Activated T-cell treated with anti-CD3 and anti-CD28 coated beads for 4 hours (primary cell): ENCODE measurements around the gene TYW1.
"Not testable (repeated sequence)": the region's sequence is repeated elsewhere in the genome, so short reads cannot be mapped to it uniquely, and the experiment has no call there.

Experiments
- DNase-seq: peaks from one replicate; pipeline ENCODE4 v3.0.0-alpha.2; 2020

Gene TYW1

DNA sequence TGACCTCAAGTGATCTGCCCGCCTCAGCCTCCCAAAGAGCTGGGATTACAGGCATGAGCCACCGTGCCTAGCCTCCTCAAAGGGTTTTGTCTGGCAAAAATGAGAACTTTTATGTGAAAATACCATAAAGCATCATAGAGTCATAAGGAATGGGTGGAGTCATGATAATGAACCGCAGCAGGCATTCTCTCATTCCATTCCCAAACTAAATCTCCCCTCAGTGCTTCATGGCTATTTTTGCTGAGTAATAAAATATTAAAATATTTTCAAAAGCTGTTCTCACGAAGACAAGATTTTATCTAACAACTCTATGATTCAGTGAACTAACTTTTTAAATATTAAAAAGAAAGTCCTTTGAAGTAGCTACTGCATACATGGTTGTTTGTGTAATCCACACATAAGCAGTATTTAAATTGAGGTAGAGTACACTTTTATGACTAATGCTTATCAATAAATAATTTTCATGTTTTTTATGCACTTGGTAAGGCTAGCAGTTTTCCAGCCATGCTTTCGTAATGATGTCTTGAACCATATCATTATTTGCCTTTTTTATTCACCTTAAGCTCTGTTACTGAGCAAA lies 195.6 kb downstream of the TYW1 start:
- not testable (repeated sequence) for DNase-seq

GRCh38 chr7:67192889-67193613 lies 196.4 kb downstream of the TYW1 start:
- DNase-seq, result not testable (repeated sequence)

GRCh38 chr7:67196176-67196575 lies 199.5 kb downstream of the TYW1 start:
- not testable (repeated sequence) for DNase-seq

GRCh38 chr7:67198865-67199526 lies 202.4 kb downstream of the TYW1 start:
- not testable (repeated sequence) for DNase-seq

GRCh38 chr7:67205772-67206171 lies 209.1 kb downstream of the TYW1 start:
- not testable (repeated sequence) for DNase-seq

GRCh38 chr7:67206452-67206851 lies 209.8 kb downstream of the TYW1 start:
- no peak for DNase-seq

DNA sequence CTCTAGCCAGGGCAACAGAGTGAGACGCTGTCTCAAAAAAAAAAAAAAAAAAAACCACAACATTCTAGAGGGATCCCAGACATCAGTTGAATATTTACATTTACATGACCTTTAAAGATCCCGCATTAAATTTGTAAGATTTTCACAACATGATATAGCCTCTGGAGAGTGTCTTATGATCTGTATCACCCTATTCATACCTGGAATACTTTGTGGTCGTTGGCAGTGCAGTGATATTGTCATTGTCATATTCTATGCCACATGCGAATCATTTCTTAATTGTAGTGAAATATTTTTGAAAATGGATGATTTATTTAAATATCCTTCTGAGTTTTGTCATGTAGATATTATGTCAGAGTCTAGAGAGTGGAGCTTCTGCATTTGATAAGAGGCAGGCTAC lies 212.0 kb downstream of the TYW1 start:
- DNase-seq, result not testable (repeated sequence)

- DNase-seq, result no peak
Observed at GRCh38 chr7:67209256-67209655, 212.6 kb downstream of the TYW1 start.

DNA sequence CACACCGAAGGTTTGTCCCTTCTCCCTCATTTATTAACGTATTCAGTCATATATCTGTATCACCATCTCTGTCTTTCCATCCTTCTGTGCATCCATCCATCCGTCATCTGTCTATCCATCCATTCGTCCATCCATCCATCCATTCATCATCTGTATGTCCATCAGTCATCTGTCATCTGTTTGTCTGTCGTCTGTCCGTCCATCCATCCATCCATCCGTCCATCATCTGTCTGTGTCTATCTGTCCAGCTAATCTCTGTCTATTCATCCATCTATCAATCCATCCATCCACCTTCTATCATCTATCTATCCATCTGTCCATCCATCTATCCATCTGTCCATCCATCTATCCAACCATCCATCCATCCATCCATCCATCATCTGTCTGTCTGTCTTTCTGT lies 213.9 kb downstream of the TYW1 start:
- no peak for DNase-seq

GRCh38 chr7:67211650-67212330 lies 215.2 kb downstream of the TYW1 start:
- DNase-seq, result not testable (repeated sequence)

- DNase-seq, result not testable (repeated sequence)
Observed at GRCh38 chr7:67213038-67213437, 216.4 kb downstream of the TYW1 start.

DNA sequence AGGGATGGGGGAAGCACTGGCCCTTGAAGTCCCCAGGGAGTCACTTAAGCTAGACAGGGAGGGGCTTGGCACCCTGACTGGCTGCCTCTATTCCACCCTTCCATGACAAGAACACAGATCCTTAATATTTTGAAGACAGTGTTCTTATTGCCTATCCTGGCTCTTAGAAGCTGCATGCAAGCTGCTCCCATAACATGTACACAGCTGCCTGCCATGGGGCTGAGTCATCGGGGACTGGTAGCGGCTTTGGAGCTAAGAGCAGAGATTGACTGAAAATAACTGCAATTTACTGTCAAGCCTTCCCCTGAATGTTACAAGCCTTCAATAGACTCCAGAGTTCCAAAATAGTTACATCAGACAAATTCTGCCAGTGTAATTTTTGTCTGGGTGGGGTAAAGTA lies 226.9 kb downstream of the TYW1 start:
- not testable (repeated sequence) for DNase-seq

DNA sequence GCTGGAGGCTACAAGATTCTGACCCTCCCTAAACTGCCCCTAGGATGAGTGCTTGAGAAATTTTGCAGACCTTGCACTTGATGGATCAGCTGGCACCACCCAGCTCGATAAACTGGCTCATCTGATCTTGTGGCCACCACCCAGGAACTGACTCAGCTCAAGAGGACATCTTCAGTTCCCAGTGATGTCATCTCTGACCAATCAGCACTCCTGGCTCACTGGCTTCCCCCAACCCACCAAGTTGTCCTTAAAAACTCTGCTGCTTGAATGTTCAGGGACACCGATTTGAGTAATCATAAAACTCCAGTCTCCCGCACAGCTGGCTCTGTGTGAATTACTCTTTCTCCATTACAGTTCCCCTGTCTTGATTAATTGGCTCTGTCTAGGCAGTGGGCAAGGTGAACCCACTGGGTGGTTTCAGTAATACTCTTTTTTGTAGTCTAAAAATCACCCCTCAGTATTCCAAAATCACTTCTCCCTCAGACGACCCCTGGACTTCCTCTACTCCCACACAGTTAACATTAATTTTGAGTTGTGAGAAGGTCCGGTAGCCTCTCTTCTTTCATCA lies 229.8 kb downstream of the TYW1 start:
- not testable (repeated sequence) for DNase-seq

- not testable (repeated sequence) for DNase-seq
Observed at GRCh38 chr7:67226967-67227366, 230.3 kb downstream of the TYW1 start.

DNA sequence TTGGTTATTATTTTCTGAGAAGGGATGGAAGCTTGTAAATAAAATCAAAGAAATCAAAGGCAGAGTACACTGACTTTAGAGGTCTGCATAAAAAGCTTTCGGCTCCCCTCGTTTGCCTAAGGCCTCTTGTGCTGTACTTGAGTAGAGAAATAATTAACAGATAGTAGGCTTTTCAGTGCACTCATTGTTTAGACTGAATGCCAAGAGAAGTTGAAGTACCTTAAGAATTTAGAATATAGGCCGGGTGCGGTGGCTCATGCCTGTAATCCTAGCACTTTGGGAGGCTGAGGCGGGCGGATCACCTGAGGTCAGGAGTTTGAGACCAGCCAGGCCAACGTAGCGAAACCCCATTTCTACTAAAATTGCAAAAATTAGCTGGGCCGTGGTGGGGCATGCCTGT lies 232.4 kb downstream of the TYW1 start:
- DNase-seq, result not testable (repeated sequence)

- DNase-seq, result not testable (repeated sequence)
Observed at GRCh38 chr7:67230029-67230428, 233.4 kb downstream of the TYW1 start.

GRCh38 chr7:67233506-67233905 lies 236.9 kb downstream of the TYW1 start:
- not testable (repeated sequence) for DNase-seq

DNA sequence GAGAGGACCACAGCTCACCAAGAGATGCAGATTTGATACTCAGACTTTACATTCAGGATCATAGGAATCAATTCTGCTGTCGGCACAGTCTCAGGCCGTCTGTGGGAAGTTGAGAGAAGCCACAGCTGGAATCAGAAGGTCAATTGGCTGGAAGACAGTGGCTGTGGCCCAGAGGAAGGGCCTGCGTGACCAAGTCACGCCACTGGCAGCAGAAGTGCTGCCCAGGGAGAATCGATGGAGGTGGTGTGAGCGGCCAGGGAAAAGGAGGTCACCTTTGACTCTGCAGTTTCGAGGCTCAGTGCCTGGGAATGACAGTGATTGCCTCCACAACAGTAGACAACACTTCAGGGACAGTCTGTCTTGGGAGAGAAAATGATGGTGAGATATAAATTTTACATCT lies 239.6 kb downstream of the TYW1 start:
- not testable (repeated sequence) for DNase-seq

DNA sequence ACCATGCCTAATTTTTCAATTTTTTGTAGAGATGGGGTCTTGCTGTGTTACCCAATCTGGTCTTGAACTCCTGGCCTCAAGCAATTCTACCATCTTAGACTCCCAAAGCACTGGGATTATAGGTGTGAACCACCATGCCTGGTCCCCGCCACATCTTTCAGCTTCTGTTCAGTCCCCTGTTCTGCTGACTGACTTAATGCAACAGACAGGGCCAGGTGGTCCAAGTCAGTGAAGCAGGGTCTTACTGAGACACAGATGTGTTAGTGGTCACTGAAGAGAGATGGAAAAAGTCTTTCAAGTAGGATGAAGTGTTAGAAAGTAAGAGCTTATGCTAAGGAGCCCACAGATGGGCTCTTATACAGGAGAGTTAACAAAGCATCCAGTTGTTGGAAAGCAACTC lies 246.2 kb downstream of the TYW1 start:
- DNase-seq, result not testable (repeated sequence)

- not testable (repeated sequence) for DNase-seq
Observed at GRCh38 chr7:67248364-67248763, 251.7 kb downstream of the TYW1 start.

DNA sequence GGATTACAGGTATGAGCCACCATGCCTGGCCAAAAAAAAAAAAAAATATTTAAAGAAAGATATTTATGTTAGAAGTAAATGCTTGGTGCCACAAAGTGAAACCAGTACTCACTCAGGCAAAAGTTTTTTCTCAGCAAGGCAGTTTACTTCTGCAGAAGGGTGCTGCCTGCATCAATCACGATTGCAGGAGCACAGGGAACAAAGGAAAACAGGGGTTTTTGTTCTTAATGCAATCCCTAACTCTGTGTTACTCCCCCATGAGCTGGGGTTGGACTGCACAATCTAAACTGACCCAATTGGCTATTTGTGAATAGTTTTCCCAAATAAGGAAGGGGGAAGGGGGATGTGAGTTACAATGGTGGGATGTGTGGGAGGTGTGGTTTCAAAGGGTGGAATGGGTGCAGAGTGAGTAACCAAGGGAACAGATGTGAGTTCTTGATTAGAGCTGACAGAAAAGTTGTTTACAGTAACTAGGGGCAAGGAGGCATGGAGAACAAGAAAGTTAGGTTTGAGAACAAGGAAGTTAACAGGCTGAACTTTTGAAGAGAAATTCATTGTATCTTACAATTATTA lies 255.4 kb downstream of the TYW1 start:
- DNase-seq, result no peak

- not testable (repeated sequence) for DNase-seq
Observed at GRCh38 chr7:67255076-67255475, 258.4 kb downstream of the TYW1 start.

DNA sequence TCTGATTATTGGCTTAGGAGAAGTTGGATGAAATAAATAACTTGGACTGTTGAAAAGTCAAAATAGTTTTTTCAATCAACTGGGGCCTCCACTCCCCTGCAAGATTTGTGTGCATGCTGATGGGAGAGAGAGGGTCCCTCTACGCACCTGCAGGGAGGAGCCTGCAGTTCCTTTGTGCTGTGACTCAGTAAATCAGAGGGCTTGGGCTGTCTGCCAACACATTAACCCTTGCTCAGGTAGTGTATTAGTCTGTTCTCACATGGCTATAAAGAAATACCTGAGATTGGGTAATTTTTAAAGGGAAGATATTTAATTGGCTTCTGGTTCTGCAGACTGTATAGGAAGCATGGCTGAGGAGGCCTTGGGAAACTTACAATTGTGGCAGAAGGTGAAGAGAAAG lies 261.1 kb downstream of the TYW1 start:
- not testable (repeated sequence) for DNase-seq
